ENCODE measurements around the gene PDIA4.

Gene PDIA4

GRCh38 chr7:148972375-148972774, 55.9 kb downstream of the PDIA4 start:
- H3K4me1 Mint-ChIP-seq, result no peaks in the 10 kb centered on the region
- no peak overlapping the region for H3K27ac Mint-ChIP-seq
- no peaks in the 10 kb centered on the region for H3K27me3 Mint-ChIP-seq
- H3K36me3 Mint-ChIP-seq, result peaks cover 5% of the 10 kb centered on the region
- no peak overlapping the region for H3K4me3 Mint-ChIP-seq
- no peaks in the 10 kb centered on the region for H3K9me3 Mint-ChIP-seq

GRCh38 chr7:148967602-148968001, 60.7 kb downstream of the PDIA4 start:
- no peak overlapping the region for H3K27ac Mint-ChIP-seq
- H3K4me1 Mint-ChIP-seq, result peaks cover 18% of the 10 kb centered on the region
- no peaks in the 10 kb centered on the region for H3K27me3 Mint-ChIP-seq
- peaks cover 5% of the 10 kb centered on the region for H3K36me3 Mint-ChIP-seq
- no peak overlapping the region for H3K4me3 Mint-ChIP-seq
- H3K9me3 Mint-ChIP-seq, result no peaks in the 10 kb centered on the region

GRCh38 chr7:148967032-148967372, 61.3 kb downstream of the PDIA4 start:
- no peaks in the 10 kb centered on the region for H3K9me3 Mint-ChIP-seq
- no peaks in the 10 kb centered on the region for H3K36me3 Mint-ChIP-seq
- H3K4me3 Mint-ChIP-seq, result peak overlapping the region; percentile 84
- H3K27ac Mint-ChIP-seq, result peak overlapping the region; percentile 30
- H3K27me3 Mint-ChIP-seq, result no peaks in the 10 kb centered on the region
- H3K4me1 Mint-ChIP-seq, result peaks cover 23% of the 10 kb centered on the region

GRCh38 chr7:148964483-148965267, 63.6 kb downstream of the PDIA4 start:
- Mint-ChIP-seq H3K9me3 (no peaks in the 10 kb centered on the region), H3K27me3 (no peaks in the 10 kb centered on the region), H3K36me3 (no peaks in the 10 kb centered on the region), H3K4me1 (peaks cover 23% of the 10 kb centered on the region), H3K27ac (peak overlapping the region; percentile 8), H3K4me3 (no peak overlapping the region)

- Mint-ChIP-seq H3K27me3 (no peaks in the 10 kb centered on the region), H3K9me3 (no peaks in the 10 kb centered on the region), H3K27ac (peak overlapping the region; percentile 5), H3K4me1 (peaks cover 23% of the 10 kb centered on the region), H3K4me3 (peak overlapping the region; percentile 95), H3K36me3 (no peaks in the 10 kb centered on the region)
These were observed 64.5 kb downstream of the PDIA4 start for GRCh38 chr7:148963583-148964482.

GRCh38 chr7:148962823-148963582, 65.3 kb downstream of the PDIA4 start:
- Mint-ChIP-seq H3K4me1 (peaks cover 23% of the 10 kb centered on the region), H3K4me3 (peak overlapping the region; percentile 95)

GRCh38 chr7:148962440-148962822, 65.9 kb downstream of the PDIA4 start:
- peaks cover 23% of the 10 kb centered on the region for H3K4me1 Mint-ChIP-seq
- H3K9me3 Mint-ChIP-seq, result no peaks in the 10 kb centered on the region
- no peaks in the 10 kb centered on the region for H3K27me3 Mint-ChIP-seq
- H3K36me3 Mint-ChIP-seq, result no peaks in the 10 kb centered on the region
- peak overlapping the region; percentile 94 for H3K27ac Mint-ChIP-seq
- H3K4me3 Mint-ChIP-seq, result peak overlapping the region; percentile 95

More at GRCh38 chr7:148962823-148963582, 65.3 kb downstream of the PDIA4 start:
- Mint-ChIP-seq H3K36me3 (no peaks in the 10 kb centered on the region), H3K27me3 (no peaks in the 10 kb centered on the region), H3K27ac (peak overlapping the region; percentile 94), H3K9me3 (no peaks in the 10 kb centered on the region)

- H3K36me3 Mint-ChIP-seq, result no peaks in the 10 kb centered on the region
- peak overlapping the region; percentile 59 for H3K27ac Mint-ChIP-seq
- H3K4me3 Mint-ChIP-seq, result no peak overlapping the region
- H3K27me3 Mint-ChIP-seq, result no peaks in the 10 kb centered on the region
- peaks cover 16% of the 10 kb centered on the region for H3K4me1 Mint-ChIP-seq
- H3K9me3 Mint-ChIP-seq, result no peaks in the 10 kb centered on the region
These were observed 68.6 kb downstream of the PDIA4 start for GRCh38 chr7:148959726-148960125.

GRCh38 chr7:148958061-148958460, 70.2 kb downstream of the PDIA4 start:
- Mint-ChIP-seq H3K4me1 (peaks cover 8% of the 10 kb centered on the region), H3K9me3 (no peaks in the 10 kb centered on the region), H3K27ac (no peak overlapping the region), H3K4me3 (no peak overlapping the region), H3K36me3 (no peaks in the 10 kb centered on the region), H3K27me3 (no peaks in the 10 kb centered on the region)

GRCh38 chr7:148954766-148955165, 73.5 kb downstream of the PDIA4 start:
- Mint-ChIP-seq H3K27ac (no peak overlapping the region), H3K36me3 (no peaks in the 10 kb centered on the region), H3K4me3 (no peak overlapping the region)

GRCh38 chr7:148953676-148954075, 74.6 kb downstream of the PDIA4 start:
- H3K27me3 Mint-ChIP-seq, result no peaks in the 10 kb centered on the region
- no peaks in the 10 kb centered on the region for H3K4me1 Mint-ChIP-seq
- no peak overlapping the region for H3K4me3 Mint-ChIP-seq
- H3K27ac Mint-ChIP-seq, result no peak overlapping the region
- no peaks in the 10 kb centered on the region for H3K36me3 Mint-ChIP-seq
- H3K9me3 Mint-ChIP-seq, result no peaks in the 10 kb centered on the region

More at GRCh38 chr7:148954766-148955165, 73.5 kb downstream of the PDIA4 start:
- no peaks in the 10 kb centered on the region for H3K9me3 Mint-ChIP-seq
- H3K27me3 Mint-ChIP-seq, result no peaks in the 10 kb centered on the region
- H3K4me1 Mint-ChIP-seq, result no peaks in the 10 kb centered on the region
